Adrenal gland (tissue), 12 donors: Measurements from ENCODE around the gene MDM1. TPM values are rescaled to one million over a fixed set of nuclear protein-coding genes. Genes with fewer than 3 reads are reported as not detected.

Experiments used
- DNase-seq, 7 donors: peaks; one replicate each; pipeline ENCODE4 v3.0.0-alpha.2; 2019 to 2020
- H3K27ac ChIP-seq, 5 donors: fragments of 200-600 bp; sonication (generic) in 4 of 5; 1 replicate in 3 of 5; 2 replicates in 2 of 5; pipeline versions ENCODE4 v1.5.1 to v1.8.0; 2016 to 2020; ENCODE audit warnings: mild to moderate bottlenecking in 1 of 5
- H3K27me3 ChIP-seq: fragments of 200-600 bp; 2 replicates; pipeline ENCODE4 v1.8.0; 2021
- H3K36me3 ChIP-seq, 2 donors: fragments of 200-600 bp; replicated peaks in 1 of 2; 1 replicate in 1 of 2; 2 replicates in 1 of 2; pipeline versions ENCODE4 v1.5.1 to v1.8.0; 2018 to 2022
- H3K4me1 ChIP-seq, 2 donors: fragments of 200-600 bp; replicated peaks in 1 of 2; 1 replicate in 1 of 2; 2 replicates in 1 of 2; pipeline versions ENCODE4 v1.5.1 to v1.8.0; 2018 to 2021
- H3K4me3 ChIP-seq, 4 donors: fragments of 200-600 bp; sonication (generic) in 3 of 4; one replicate each; pipeline ENCODE4 v1.5.1; 2016 to 2018
- H3K9me3 ChIP-seq, 3 donors: fragments of 200-600 bp; sonication (generic) in 1 of 3; replicated peaks in 1 of 3; 1 replicate in 2 of 3; 2 replicates in 1 of 3; pipeline versions ENCODE4 v1.5.1 to v1.8.0; 2016 to 2021
- CTCF ChIP-seq, 6 experiments: fragments of 450-650 bp in 4 of 6; fragments of 200-600 bp in 2 of 6; sonication (generic) in 1 of 6; IDR thresholded peaks; 1 replicate in 5 of 6; 2 replicates in 1 of 6; pipeline versions ENCODE4 v1.5.1 to v1.8.0; 2016 to 2021; ENCODE audit warnings: antibody characterized with exemption in 6 of 6, mild to moderate bottlenecking in 2 of 6, moderate library complexity in 1 of 6
- POLR2A ChIP-seq, 2 donors: fragments of 450-650 bp; IDR thresholded peaks; one replicate each; pipeline ENCODE4 v1.6.1; 2017; ENCODE audit warnings: antibody characterized with exemption in 2 of 2, mild to moderate bottlenecking in 2 of 2, moderate library complexity in 1 of 2
- WGBS, 4 donors: extraction: QIAGEN DNeasy Blood & Tissue Kit in 2 of 4; methylation state at CpG; one replicate each; pipeline versions ENCODE4 v1.1.5 to v1.1.7; 2013 to 2017; 5-methylcytosine and 5-hydroxymethylcytosine counted together
- intact Hi-C, 2 donors: fragments of 100-400 bp; cut with DNase I; formaldehyde crosslinking; loops; one replicate each; pipeline versions ENCODE4 v1.14.1 to v1.15.0; 2022 to 2023
- polyA plus RNA-seq, 3 donors: library from polyadenylated mRNA; stranded (reverse); fragments of 200-250 nt in 2 of 3; fragments of 350-450 nt in 1 of 3; fragmentation: Illumina TruSeq in 1 of 3; extraction: RNeasy Lipid Tissue Mini Kit (QIAGEN cat#74804) in 1 of 3; gene quantifications; one replicate each; pipeline ENCODE4 v1.2.3, GENCODE V29; 2013 to 2014
- total RNA-seq, 9 donors: library from RNA; depleted of rRNA in 4 of 9; stranded (reverse); fragments of >200 nt in 4 of 9; fragments of 120-200 nt in 1 of 9; fragmentation: NEBNext Ultra II Directional in 1 of 9; extraction: Animal tissue kit (Norgen Biotek cat#: 25700) in 1 of 9; gene quantifications; one replicate each; pipeline versions ENCODE4 v1.1.0 to v1.2.4, GENCODE V29; 2013 to 2023
- donor health status: healthy with polysubstance abuse.
- donor health status: Bipolar disorder and iron deficiency.
- donor health status: DM: yes; HTN: yes; CAD: no.
- donor health status: DM: no; HTN: no; CAD: no.
- donor health status: DM: no; HTN: no; CAD: no.
- donor health status: DM: yes; HTN: yes; CAD: no.

The MDM1 gene
- total and polyA plus RNA-seq, 12 donors: 6.5 to 19.4 (median 10.5) TPM

- TF ChIP-seq CTCF (IDR thresholded peaks at IDR 0.05) (no peak), POLR2A (IDR thresholded peaks at IDR 0.05) (no peak)
- WGBS, 4 donors: 83 to 86% (median 84%) methylated on average over 7 of the region's 7 CpGs
- intact Hi-C loops: no loop called here
- no peak for DNase-seq
- H3K4me3 ChIP-seq: no peak within 1 kb of the TSS
- H3K36me3 ChIP-seq: no peaks in the 10 kb centered on the region
- H3K9me3 ChIP-seq: no peaks in the 10 kb centered on the region
- no peaks in the 10 kb centered on the region for H3K27me3 ChIP-seq
- no peak within 1 kb of the TSS for H3K27ac ChIP-seq
- H3K4me1 ChIP-seq: no peaks in the 10 kb centered on the region
These were observed 78.7 kb downstream of the MDM1 start, which contains the start of gene IL22 for GRCh38 chr12:68253504-68253903. Gene IL22 (minus strand): TSS chr12:68253604. CDS start chr12:68253448, 156 bp downstream.

GRCh38 chr12:68252077-68252476 is 80.1 kb downstream of the MDM1 start:
- Histone ChIP-seq H3K4me3 (no peak overlapping the region), H3K36me3 (no peaks in the 10 kb centered on the region), H3K4me1 (no peaks in the 10 kb centered on the region), H3K27ac (no peak overlapping the region), H3K9me3 (no peaks in the 10 kb centered on the region), H3K27me3 (no peaks in the 10 kb centered on the region)
- TF ChIP-seq POLR2A (IDR thresholded peaks at IDR 0.05): no peak
- no peak for TF ChIP-seq CTCF (IDR thresholded peaks at IDR 0.05)
- 94 to 98% (median 96%) methylated on average over 5 of the region's 5 CpGs for WGBS, 4 donors
- intact Hi-C loops: no loop called here
- DNase-seq: no peak

GRCh38 chr12:68250454-68250853 is 81.7 kb downstream of the MDM1 start:
- intact Hi-C loops: no loop called here
- no peak overlapping the region for H3K4me3 ChIP-seq
- DNase-seq: no peak
- H3K36me3 ChIP-seq: no peaks in the 10 kb centered on the region
- no peaks in the 10 kb centered on the region for H3K9me3 ChIP-seq
- no peaks in the 10 kb centered on the region for H3K27me3 ChIP-seq
- TF ChIP-seq POLR2A (IDR thresholded peaks at IDR 0.05) (no peak), CTCF (IDR thresholded peaks at IDR 0.05) (no peak)
- WGBS, 4 donors: 73 to 81% (median 75%) methylated on average over 3 of the region's 3 CpGs
- peaks cover 0 to 7% of the 10 kb centered on the region in 2 donors for H3K4me1 ChIP-seq
- H3K27ac ChIP-seq: no peak overlapping the region

- H3K9me3 ChIP-seq: no peaks in the 10 kb centered on the region
- no peak overlapping the region for H3K27ac ChIP-seq
- H3K4me3 ChIP-seq: no peak overlapping the region
- no peak for TF ChIP-seq POLR2A (IDR thresholded peaks at IDR 0.05)
- no peak for TF ChIP-seq CTCF (IDR thresholded peaks at IDR 0.05)
- H3K36me3 ChIP-seq: no peaks in the 10 kb centered on the region
- DNase-seq: no peak
- no peaks in the 10 kb centered on the region for H3K27me3 ChIP-seq
- intact Hi-C loops: no loop called here
- peaks cover 4 to 12% of the 10 kb centered on the region in 2 donors for H3K4me1 ChIP-seq
These were observed 84.4 kb downstream of the MDM1 start for GRCh38 chr12:68247785-68248184.
